ENCODE measurements around the gene OGFOD1. TPM values are rescaled to one million over a fixed set of nuclear protein-coding genes. Genes with fewer than 3 reads are reported as not detected.

OGFOD1 gene
- 83.5 and 140 TPM in 2 replicates for total RNA-seq

DNA sequence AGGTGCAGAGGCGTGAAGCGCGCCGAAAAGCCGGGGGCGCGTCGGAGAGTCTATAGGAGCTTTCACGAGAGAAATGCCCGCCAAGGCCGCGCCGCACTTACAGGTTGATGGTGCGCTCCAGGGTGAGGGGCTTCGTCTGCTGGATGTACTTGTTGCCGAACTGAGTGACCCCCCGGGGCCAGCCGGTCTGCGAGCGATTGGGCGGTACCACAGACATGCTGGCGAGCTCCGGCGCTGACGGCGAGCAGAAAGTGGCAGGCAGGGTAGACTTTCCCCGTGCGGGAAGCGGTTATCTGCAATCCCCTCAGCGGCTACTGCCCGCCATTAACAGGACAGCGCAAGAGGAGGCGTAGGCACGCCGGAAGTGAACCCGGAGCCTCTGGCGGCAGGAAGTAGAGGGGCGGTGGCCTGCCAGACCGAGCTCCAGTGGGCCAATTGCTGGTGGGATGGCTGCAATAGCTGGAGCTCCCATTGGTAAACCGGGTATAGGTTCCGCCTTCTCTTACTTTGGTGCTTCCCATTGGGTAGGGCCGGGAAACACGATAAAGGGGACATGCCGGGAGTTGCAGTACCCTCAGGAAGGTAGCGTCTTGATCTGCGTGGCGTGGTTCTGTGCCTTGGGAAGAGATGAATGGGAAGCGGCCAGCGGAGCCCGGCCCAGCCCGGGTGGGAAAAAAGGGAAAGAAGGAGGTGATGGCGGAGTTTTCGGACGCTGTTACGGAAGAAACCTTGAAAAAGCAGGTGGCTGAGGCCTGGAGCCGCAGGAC is at the start of gene OGFOD1, which contains the start of gene NUDT21:
OGFOD1 (plus strand) TSS at position 569 of the 767 bp plus-strand sequence; CDS start at position 628, 59 bp downstream.
NUDT21 (minus strand) TSS at position 347 of the 767 bp plus-strand sequence; CDS start at position 217, 130 bp downstream.
- DNase-seq (ENCODE audit: low read depth) = peak; percentile 98

- DNase-seq (ENCODE audit: low read depth) = no peak
Measured at GRCh38 chr16:56405977-56406672, 45.2 kb upstream of the OGFOD1 start.

DNA sequence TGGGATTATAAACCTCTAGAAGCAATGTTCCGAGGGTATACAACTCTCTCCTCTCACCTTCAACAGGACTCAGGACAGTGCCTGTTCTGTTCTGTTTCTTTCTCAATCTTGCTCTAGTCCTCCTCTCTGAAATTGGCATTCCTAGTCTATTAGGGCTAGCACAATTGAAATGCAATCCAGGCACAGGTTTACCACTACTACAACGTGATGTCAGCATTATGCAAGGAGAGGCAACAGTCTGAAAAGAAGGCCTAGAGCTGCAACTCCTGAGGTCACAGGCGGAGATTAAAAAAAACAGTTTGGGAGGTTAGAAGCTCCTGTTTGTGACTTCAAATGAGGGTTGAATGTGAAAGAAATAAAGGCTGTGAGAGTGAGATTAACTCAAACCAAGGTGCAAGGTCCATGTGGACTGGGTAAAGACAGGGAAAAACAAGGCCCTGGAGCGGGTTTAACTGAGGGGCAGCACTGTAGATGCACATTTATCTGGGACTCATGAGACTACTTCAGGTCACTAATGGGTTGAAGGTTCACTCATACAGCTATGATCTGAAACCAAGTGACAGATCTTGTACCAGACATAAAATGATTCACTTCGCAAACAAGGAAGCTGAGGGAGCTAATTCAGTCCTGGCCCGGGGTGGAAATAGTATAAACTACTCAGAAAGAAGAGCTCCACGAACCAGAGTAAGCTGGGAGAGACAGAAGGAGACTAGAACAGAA is 42.8 kb upstream of the OGFOD1 start:
- peak; percentile 50 for DNase-seq (ENCODE audit: low read depth)

GRCh38 chr16:56409195-56409594 is 42.2 kb upstream of the OGFOD1 start:
- DNase-seq (ENCODE audit: low read depth) = peak; percentile 85

GRCh38 chr16:56411123-56411522 is 40.2 kb upstream of the OGFOD1 start:
- no peak for DNase-seq (ENCODE audit: low read depth)

GRCh38 chr16:56411624-56412023 is 39.7 kb upstream of the OGFOD1 start:
- DNase-seq (ENCODE audit: low read depth) = no peak

GRCh38 chr16:56413381-56413780 is 38.0 kb upstream of the OGFOD1 start:
- no peak for DNase-seq (ENCODE audit: low read depth)

DNA sequence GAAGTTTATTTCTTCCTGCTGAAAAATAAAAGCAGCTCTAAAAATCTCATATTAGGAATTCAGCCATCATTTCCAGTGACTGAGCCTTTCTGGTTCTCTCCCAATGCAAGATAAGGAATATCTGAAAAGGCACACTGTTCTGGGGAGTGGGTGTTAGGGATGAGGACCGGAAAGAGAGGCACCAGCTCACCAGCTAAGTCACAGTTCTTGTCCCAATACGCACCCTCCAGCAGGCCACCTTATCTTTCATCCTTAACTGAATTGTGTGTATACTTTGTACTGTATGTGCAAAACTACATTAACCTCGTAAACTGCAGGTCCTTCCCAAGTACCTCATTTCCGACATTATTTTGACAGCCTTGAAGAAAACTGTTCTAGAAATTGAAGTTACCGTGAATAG is 37.0 kb upstream of the OGFOD1 start:
- no peak for DNase-seq (ENCODE audit: low read depth)

- no peak for DNase-seq (ENCODE audit: low read depth)
Measured at GRCh38 chr16:56415875-56416274, 35.5 kb upstream of the OGFOD1 start.

- no peak for DNase-seq (ENCODE audit: low read depth)
Measured at GRCh38 chr16:56417138-56417537, 34.2 kb upstream of the OGFOD1 start.

GRCh38 chr16:56419740-56420548 is 31.4 kb upstream of the OGFOD1 start:
- no peak for DNase-seq (ENCODE audit: low read depth)

- no peak for DNase-seq (ENCODE audit: low read depth)
Measured at GRCh38 chr16:56420613-56421012, 30.7 kb upstream of the OGFOD1 start.

DNA sequence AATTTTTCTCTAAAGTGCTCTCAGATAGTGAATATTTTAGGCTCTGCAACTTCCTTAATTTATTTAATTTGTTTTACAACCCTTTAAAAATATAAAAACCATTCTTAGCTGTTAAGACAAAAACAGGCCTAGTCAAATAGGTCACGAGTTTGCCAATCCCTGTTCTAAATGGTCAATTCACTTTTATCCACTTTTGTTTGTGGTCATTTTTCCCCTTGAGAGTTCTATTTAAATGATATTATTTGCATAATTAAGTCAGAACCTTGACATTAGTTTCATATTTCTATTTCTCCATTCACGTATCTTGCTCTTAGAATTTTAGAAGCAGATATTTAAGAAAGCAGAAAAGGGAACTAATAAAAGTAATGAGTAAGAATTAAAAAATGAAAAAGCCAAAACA is 30.0 kb upstream of the OGFOD1 start:
- DNase-seq (ENCODE audit: low read depth) = no peak

GRCh38 chr16:56421976-56422669 is 29.2 kb upstream of the OGFOD1 start:
- no peak for DNase-seq (ENCODE audit: low read depth)

- no peak for DNase-seq (ENCODE audit: low read depth)
Measured at GRCh38 chr16:56422896-56423441, 28.4 kb upstream of the OGFOD1 start.

DNA sequence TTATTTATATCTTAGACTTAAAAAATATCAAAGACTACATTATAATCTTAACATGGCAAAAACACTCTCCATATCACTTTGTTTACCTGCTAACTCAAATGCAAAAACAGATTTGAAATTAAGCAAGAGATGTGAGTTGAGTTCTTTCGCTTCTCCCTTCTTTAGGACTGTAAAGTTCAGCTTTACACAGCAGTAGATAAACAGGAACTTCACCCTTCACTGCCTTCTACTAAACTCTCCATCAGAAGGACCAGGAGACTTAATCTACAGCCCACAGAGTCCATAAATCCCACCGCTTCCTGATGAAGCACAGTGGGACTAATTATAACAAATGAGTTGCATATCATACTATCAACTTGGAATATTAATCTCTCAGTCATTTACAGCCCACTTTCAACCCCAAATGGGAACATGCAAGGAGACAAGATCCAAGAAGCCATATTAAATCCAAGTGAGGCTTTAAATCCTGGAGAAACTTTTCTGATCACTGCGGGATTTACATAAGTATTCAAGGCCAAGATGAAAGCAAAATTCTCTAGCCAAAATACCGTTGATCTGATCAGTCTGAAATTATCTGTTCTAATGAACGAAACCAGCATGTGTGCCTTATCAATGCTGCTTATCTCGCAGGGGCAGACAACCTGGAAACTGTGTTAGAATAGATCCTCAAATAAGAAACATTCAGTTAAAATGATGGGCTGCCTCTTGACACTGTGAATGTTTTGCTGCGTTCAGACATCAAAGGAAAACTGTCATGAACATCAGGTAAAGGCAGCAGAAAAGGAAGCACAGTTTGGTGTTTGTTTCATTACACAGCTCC is 27.6 kb upstream of the OGFOD1 start:
- peak; percentile 31 for DNase-seq (ENCODE audit: low read depth)

- DNase-seq (ENCODE audit: low read depth) = no peak
Measured at GRCh38 chr16:56424404-56424764, 27.0 kb upstream of the OGFOD1 start.

DNA sequence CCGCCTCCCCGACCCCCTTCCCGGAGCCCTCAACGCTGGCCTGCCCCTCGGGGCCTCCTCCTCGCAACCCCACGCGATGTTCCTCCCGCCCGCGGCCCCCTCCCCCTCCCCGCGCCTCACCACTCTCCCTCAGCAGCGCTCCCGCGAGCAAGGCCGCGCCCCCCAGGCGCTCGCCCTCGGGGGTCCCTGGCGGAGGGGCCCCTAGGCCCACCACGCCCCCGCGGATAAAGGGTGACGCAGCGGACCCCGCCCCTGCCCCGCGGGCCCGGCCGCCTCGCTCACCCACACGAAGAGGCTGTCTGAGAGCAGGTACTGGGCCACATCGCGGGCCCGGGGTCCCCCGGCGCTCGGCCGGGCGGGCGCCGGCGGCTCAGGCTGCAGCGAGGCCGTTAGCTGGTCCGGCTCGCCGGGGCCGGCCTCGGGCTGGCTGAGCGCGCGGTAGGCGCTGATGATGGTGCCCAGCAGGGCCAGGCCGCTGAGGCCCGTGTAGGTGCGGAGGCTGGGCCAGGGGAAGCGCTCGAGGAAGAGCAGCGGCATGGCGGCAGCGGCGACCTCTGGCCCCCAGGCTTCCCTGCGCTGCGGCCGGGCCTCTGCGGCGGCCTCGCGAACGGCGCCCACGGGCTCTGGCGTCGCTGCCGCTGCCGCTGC is 26.4 kb upstream of the OGFOD1 start:
- DNase-seq (ENCODE audit: low read depth) = no peak

DNA sequence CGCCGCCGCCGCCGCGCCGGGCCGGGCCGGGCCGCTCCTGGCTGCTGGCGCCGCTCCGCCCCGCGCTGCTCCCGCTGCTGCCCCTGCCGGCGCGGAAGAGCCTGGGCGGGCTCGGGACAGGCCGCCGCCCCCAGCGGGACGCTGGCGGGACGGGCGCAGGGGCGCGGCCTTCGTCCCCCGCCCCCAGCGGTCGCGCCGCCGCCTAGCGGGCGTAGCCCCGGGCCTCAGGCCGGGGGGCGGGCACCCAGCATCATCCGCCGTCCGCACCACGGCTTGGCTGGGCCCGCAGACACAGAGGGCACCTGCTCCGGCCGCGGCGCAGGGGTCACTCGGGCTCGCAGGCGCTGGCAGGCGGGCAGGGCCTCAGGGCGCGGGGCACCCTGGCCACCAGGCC is 25.9 kb upstream of the OGFOD1 start, which contains the start of gene AMFR:
AMFR (minus strand) TSS at position 107 of the 394 bp plus-strand sequence. CDS start 218 bp downstream, outside the sequence.
- DNase-seq (ENCODE audit: low read depth) = peak; percentile 28

All from renal cortical epithelial cell (primary cell).